Retina (tissue), 1 donor: ENCODE data around the gene MRGPRE.

ENCODE experiments used
- DNase-seq: peaks from one replicate; pipeline ENCODE4 v3.0.0-alpha.2; 2016

MRGPRE gene

DNA sequence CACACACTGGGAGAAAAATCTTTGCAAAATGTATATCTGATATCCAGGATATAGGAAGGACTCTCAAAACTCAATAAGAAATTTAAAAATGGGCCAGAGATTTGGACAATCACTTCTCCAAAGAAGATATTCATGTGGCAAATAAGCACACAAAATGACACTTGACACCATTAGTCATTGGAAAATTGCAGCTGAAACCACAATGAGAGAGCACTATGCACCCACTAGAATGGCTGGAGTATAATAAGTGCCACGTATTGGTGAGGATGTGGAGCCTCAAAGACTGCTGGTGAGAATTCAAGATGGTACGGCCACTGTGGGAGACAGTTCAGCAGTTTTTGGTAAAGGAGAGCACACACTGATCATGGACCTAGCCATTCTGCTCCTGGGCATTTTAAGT lies 54.3 kb downstream of the MRGPRE start:
- no peak for DNase-seq
